Stomach smooth muscle (tissue), 2 donors: ENCODE results near the gene KRTAP4-7.
"Not testable (repeated sequence)": the region's sequence is repeated elsewhere in the genome, so short reads cannot be mapped to it uniquely, and the experiment has no call there.

ENCODE experiments used
- H3K27ac ChIP-seq: one replicate; pipeline ENCODE4 v1.7.0; 2013; ENCODE audit warnings: mild to moderate bottlenecking, low read length, inconsistent platforms
- H3K27me3 ChIP-seq, 2 donors: one replicate each; pipeline ENCODE4 v1.7.0; 2013; ENCODE audit warnings: low read length in 2 of 2; ENCODE audit not compliant: insufficient read depth in 2 of 2, control insufficient read depth in 1 of 2
- H3K36me3 ChIP-seq, 2 donors: one replicate each; pipeline ENCODE4 v1.7.0; 2013; ENCODE audit warnings: low read length in 2 of 2; ENCODE audit not compliant: control insufficient read depth in 2 of 2, insufficient read depth in 2 of 2
- H3K4me1 ChIP-seq: one replicate; pipeline ENCODE4 v1.7.0; 2013; ENCODE audit warnings: low read length; ENCODE audit not compliant: control insufficient read depth, insufficient read depth
- H3K4me3 ChIP-seq, 2 donors: one replicate each; pipeline ENCODE4 v1.7.0; 2013; ENCODE audit warnings: low read length in 2 of 2
- H3K9ac ChIP-seq, 2 donors: one replicate each; pipeline ENCODE4 v1.7.0; 2013; ENCODE audit warnings: low read length in 2 of 2, mild to moderate bottlenecking in 1 of 2
- H3K9me3 ChIP-seq, 2 donors: one replicate each; pipeline ENCODE4 v1.7.0; 2013; ENCODE audit warnings: low read length in 2 of 2; ENCODE audit not compliant: control insufficient read depth in 2 of 2
- donor health status: healthy.
- donor health status: Pancreatic carcinoma.

The KRTAP4-7 gene

DNA sequence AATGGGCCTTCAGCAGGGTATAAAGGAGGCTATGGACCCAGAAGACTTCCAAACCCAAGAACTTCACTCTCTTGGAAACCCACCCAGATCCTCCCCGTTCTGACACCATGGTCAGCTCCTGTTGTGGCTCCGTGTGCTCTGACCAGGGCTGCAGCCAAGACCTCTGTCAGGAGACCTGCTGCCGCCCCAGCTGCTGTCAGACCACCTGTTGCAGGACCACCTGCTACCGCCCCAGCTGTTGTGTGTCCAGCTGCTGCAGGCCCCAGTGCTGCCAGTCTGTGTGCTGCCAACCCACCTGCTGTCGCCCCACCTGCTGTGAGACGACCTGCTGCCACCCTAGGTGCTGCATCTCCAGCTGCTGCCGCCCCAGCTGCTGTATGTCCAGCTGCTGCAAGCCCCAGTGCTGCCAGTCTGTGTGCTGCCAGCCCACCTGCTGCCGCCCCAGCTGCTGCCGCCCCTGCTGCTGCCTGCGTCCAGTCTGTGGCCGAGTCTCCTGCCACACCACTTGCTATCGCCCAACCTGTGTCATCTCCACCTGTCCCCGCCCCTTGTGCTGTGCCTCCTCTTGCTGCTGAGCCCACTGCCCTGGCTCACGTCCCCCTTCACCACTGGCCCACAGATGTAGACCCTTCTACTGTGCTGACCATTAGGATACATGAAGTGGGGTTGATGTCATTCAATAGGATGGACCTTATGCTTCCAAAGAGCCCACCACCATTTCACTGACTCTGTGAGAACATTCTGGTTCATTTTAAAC lies at the start of gene KRTAP4-7:
Gene KRTAP4-7, plus strand, starts transcription at position 51 of the 757 bp plus-strand sequence. Its CDS starts 57 bp downstream, at position 108.
- not testable (repeated sequence) for H3K36me3 ChIP-seq, H3K9me3 ChIP-seq, H3K4me3 ChIP-seq, H3K27ac ChIP-seq, H3K4me1 ChIP-seq, H3K9ac ChIP-seq, H3K27me3 ChIP-seq

DNA sequence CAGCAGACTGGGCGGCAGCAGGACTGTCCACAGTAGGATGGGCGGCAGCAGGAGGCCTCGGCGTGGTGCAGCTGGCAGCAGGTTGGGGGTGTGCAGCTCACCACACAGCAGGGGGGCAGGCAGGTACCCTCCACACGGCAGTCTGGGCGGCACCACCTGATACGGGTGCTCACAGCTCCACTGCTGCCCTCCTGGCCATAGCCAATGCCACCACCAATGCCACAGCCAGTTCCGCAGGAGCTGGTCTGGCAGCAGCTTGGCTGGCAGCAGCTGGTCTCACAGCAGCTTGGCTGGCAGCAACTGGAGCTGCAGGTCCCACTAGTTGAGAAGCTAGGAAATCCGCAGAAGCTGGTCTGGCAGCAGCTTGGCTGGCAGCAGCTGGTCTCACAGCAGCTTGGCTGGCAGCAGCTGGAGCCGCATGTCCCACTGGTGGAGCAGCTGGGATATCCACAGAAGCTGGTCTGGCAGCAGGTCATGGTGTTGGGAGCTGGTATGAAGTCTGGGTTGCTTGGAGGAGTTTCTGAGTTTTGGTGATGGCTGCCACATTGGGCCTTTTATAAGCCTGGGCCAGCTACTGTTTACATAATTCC lies 49.5 kb upstream of the KRTAP4-7 start, which contains the start of gene KRTAP1-3:
Gene KRTAP1-3, minus strand, starts transcription at position 529 of the 590 bp plus-strand sequence. Its CDS starts 53 bp downstream, at position 476.
- not testable (repeated sequence) for H3K36me3 ChIP-seq, H3K9me3 ChIP-seq, H3K27me3 ChIP-seq, H3K9ac ChIP-seq, H3K4me1 ChIP-seq, H3K4me3 ChIP-seq, H3K27ac ChIP-seq

DNA sequence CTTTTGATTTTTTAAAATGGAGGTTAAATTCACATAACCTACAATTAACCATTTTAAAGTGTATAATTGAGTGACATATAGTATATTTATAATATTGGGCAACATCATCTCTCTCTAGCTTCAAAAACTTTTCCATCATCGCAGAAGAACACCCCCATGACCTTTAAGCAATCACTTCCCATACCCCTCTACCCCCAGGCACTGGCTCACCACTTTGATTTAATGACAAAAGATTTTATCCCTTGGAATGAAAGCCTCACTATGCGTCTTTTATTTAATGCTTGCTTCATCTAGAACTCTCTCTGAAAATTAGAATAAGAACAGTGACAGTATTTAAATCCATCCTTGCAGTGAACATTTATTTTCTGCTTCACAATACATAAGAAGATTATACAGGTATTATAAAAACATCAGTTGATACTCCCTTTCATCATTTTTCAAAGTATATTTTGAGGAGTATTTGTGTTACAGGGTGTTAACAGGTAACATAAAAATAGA lies 46.0 kb upstream of the KRTAP4-7 start:
- no peak overlapping the region for H3K9ac ChIP-seq

GRCh38 chr17:41040783-41041571 lies 43.0 kb upstream of the KRTAP4-7 start, which contains the start of gene KRTAP1-1:
Gene KRTAP1-1 (minus strand): TSS chr17:41041450. CDS start chr17:41041397, 53 bp downstream.
- not testable (repeated sequence) for H3K27me3 ChIP-seq, H3K36me3 ChIP-seq, H3K9me3 ChIP-seq, H3K4me3 ChIP-seq, H3K4me1 ChIP-seq, H3K27ac ChIP-seq, H3K9ac ChIP-seq

More for the DNA sequence above, 46.0 kb upstream of the KRTAP4-7 start:
- Histone ChIP-seq H3K4me3 (no peak overlapping the region), H3K27me3 (peaks cover 0 to 2% of the 10 kb centered on the region in 2 donors), H3K9me3 (no peaks in the 10 kb centered on the region), H3K36me3 (no peaks in the 10 kb centered on the region), H3K27ac (no peak overlapping the region), H3K4me1 (no peaks in the 10 kb centered on the region)

- no peaks in the 10 kb centered on the region for H3K36me3 ChIP-seq
- H3K27me3 ChIP-seq = peaks cover 0 to 2% of the 10 kb centered on the region in 2 donors
- no peaks in the 10 kb centered on the region for H3K9me3 ChIP-seq
- no peak overlapping the region for H3K27ac ChIP-seq
- H3K4me1 ChIP-seq = no peaks in the 10 kb centered on the region
- no peak overlapping the region for H3K9ac ChIP-seq
- no peak overlapping the region for H3K4me3 ChIP-seq
Observed at GRCh38 chr17:41042953-41043352, 41.0 kb upstream of the KRTAP4-7 start.

DNA sequence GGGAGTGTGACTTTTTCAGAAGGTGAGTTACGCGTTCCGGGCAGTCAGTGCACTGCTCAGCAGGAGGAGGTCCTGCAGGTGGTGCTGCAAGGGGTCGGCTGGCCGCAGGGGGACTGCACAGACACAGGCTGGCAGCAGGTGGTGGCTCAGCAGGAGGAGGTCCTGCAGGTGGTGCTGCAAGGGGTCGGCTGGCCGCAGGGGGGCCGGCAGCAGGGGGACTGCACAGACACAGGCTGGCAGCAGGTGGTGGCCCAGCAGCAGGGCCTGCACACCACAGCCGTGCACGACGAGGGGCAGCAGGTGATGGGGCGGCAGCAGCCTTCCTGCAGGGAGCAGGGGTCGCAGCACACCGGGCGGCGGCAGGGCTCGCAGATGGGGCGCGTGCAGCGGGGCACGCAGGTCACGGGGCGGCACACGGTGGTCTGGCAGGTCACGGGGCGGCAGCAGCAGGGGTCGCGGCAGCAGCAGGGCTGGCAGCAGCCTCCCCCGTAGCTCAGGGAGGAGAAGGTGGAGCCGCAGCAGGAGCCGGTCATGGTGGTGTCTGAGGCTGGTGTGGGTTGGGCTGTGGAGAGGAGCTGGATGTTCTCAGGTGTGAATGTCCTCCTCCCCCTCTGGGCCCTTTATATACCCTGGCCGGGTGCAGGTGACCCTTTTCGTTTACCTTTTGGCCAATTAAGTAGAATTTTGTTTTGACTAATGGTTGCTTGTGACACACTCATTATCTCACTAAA lies 37.0 kb upstream of the KRTAP4-7 start, which contains the start of gene KRTAP2-1:
Gene KRTAP2-1, minus strand, starts transcription at position 582 of the 731 bp plus-strand sequence. Its CDS starts 49 bp downstream, at position 533.
- H3K4me1 ChIP-seq, H3K9me3 ChIP-seq, H3K4me3 ChIP-seq, H3K27me3 ChIP-seq, H3K36me3 ChIP-seq, H3K9ac ChIP-seq, H3K27ac ChIP-seq: not testable (repeated sequence)

DNA sequence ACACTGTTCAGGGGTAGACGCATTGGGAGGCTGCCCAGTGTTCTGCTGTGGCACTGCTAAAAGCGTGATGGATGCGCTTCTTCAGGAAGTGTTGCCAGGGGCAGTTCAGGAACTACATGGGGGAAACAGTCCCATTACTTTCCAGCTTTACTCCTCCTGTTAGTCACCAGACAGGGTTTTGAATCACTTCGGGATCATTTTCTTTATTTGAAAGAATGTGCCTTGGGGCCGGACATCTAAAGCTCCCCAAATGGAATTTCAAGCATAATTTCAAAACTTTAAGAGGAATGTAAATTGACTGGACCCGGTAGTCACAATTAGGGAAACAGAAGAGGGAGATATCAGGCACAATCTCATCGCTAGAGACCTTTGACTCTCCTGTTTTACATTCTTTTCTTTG lies 35.5 kb upstream of the KRTAP4-7 start:
- no peaks in the 10 kb centered on the region for H3K4me1 ChIP-seq
- H3K27me3 ChIP-seq = peaks cover 3 to 5% of the 10 kb centered on the region in 2 donors
- H3K9ac ChIP-seq = no peak overlapping the region
- no peak overlapping the region for H3K27ac ChIP-seq
- no peak overlapping the region for H3K4me3 ChIP-seq
- H3K36me3 ChIP-seq = no peaks in the 10 kb centered on the region
- H3K9me3 ChIP-seq = no peaks in the 10 kb centered on the region

DNA sequence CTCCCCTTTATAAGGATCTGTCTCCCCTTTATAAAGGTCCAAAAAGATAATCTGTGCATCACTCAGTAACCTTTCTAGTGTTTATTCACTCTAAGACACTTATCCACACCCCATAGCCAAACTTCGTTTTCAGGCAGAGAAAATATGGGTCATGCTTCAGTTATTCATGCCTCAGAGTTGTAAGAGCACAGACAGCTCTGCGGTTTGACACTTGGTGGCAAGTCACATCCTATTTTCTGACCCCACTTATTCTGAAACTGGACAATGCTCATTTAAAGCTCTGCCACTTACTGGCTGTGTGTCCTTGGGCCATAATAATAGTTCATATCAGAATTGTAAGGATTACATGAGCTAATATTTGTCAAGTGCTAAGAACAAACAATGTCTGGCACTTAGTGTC lies 34.8 kb upstream of the KRTAP4-7 start:
- Histone ChIP-seq H3K27me3 (peaks cover 3 to 5% of the 10 kb centered on the region in 2 donors), H3K9ac (no peak overlapping the region), H3K4me3 (no peak overlapping the region), H3K27ac (no peak overlapping the region), H3K9me3 (peaks cover 0 to 2% of the 10 kb centered on the region in 2 donors), H3K36me3 (no peaks in the 10 kb centered on the region), H3K4me1 (no peaks in the 10 kb centered on the region)

DNA sequence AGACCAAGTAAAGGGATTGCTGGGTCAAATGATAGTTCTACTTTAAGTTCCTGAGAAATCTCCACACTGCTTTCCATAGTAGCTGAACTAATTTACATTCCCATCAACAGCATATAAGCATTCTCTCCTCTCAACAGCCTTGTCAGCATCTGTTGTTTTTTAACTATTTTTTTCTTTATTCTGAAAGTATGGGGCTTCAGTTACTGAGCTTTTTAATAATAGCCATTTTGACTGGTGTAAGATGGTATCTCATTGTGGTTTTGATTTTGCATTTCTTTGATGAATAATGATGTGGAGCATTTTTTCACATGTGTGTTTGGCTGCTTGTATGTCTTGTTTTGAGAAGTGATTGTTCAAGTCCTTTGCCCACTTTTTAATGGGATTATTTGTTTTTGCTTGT lies 31.4 kb upstream of the KRTAP4-7 start:
- Histone ChIP-seq H3K4me3 (no peak overlapping the region), H3K27me3 (peaks cover 3 to 4% of the 10 kb centered on the region in 2 donors), H3K4me1 (no peaks in the 10 kb centered on the region), H3K27ac (no peak overlapping the region), H3K9me3 (peaks cover 0 to 4% of the 10 kb centered on the region in 2 donors), H3K9ac (no peak overlapping the region), H3K36me3 (no peaks in the 10 kb centered on the region)

- H3K27ac ChIP-seq = no peak overlapping the region
- no peak overlapping the region for H3K4me3 ChIP-seq
- H3K4me1 ChIP-seq = no peaks in the 10 kb centered on the region
- H3K9me3 ChIP-seq = peaks cover 0 to 7% of the 10 kb centered on the region in 2 donors
- peaks cover 0 to 4% of the 10 kb centered on the region in 2 donors for H3K27me3 ChIP-seq
- H3K36me3 ChIP-seq = no peaks in the 10 kb centered on the region
- no peak overlapping the region for H3K9ac ChIP-seq
Observed at GRCh38 chr17:41054025-41054424, 29.9 kb upstream of the KRTAP4-7 start.
